Activated CD8-positive, alpha-beta memory T cell treated with anti-CD3 and anti-CD28 coated beads, Interleukin-2, amount 10 ng/mL, durations not matched to agents 7 days and 5 days (primary cell): ENCODE data around the gene LSAMP. TPM values are rescaled to one million over a fixed set of nuclear protein-coding genes. Genes with fewer than 3 reads are reported as not detected.

Experiments
- ATAC-seq: fragments of 150-1000 bp; cut with Tn5 transposase; one replicate; pipeline ENCODE4 v1.10.0; 2021; ENCODE audit warnings: moderate library complexity
- CTCF ChIA-PET: fragments of 350-600 bp; sonication (Branson Sonifier 250); formaldehyde crosslinking; loops from one replicate; lab custom pipeline; 2021; ENCODE audit warnings: antibody characterized with exemption; lab: Charles Lee
- DNase-seq: peaks from one replicate; pipeline ENCODE4 v3.0.0-alpha.2; 2020
- H3K27ac Mint-ChIP-seq: one replicate; pipeline ENCODE4 v1.8.0; 2021; ENCODE audit warnings: mild to moderate bottlenecking, mixed read lengths
- H3K27me3 Mint-ChIP-seq: one replicate; pipeline ENCODE4 v1.8.0; 2021; ENCODE audit warnings: mixed read lengths
- H3K36me3 Mint-ChIP-seq: one replicate; pipeline ENCODE4 v1.8.0; 2021; ENCODE audit warnings: mild to moderate bottlenecking, mixed read lengths
- H3K4me1 Mint-ChIP-seq: one replicate; pipeline ENCODE4 v1.8.0; 2021; ENCODE audit warnings: mixed read lengths
- H3K4me3 Mint-ChIP-seq: one replicate; pipeline ENCODE4 v1.8.0; 2021; ENCODE audit warnings: mild to moderate bottlenecking, moderate library complexity, mixed read lengths
- H3K9me3 Mint-ChIP-seq: one replicate; pipeline ENCODE4 v1.8.0; 2022; ENCODE audit warnings: low read depth, mixed read lengths
- total RNA-seq, 2 experiments: library from RNA; stranded (reverse); gene quantifications; one replicate each; pipeline ENCODE4 v1.2.3, GENCODE V29; 2021

LSAMP gene
- total RNA-seq, 2 experiments from 2014 or later, result not detected

DNA sequence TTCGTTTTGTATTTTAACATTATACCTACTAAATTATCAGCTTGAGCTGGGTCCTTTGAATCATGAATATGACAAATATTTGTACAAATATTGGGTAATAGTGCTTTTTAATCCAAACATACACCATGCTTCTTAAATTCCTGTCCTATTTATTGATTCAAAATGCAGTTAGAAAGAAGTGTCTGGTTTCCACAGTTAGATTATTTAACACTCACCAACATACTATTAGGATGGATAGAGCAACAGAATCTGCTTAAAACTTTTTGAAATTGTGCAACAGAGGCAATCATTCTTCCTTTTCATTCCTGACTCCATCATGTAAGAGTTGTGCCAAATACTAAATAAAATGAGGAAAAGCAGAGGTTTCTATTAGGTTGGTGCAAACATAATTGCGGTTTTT, 281.2 kb downstream of the LSAMP start:
- Mint-ChIP-seq H3K9me3 (no peaks in the 10 kb centered on the region), H3K27me3 (no peaks in the 10 kb centered on the region), H3K4me1 (no peaks in the 10 kb centered on the region), H3K27ac (no peak overlapping the region), H3K36me3 (no peaks in the 10 kb centered on the region), H3K4me3 (no peak overlapping the region)
- no peak for DNase-seq
- CTCF ChIA-PET, result no interaction called here
- no peak for ATAC-seq

DNA sequence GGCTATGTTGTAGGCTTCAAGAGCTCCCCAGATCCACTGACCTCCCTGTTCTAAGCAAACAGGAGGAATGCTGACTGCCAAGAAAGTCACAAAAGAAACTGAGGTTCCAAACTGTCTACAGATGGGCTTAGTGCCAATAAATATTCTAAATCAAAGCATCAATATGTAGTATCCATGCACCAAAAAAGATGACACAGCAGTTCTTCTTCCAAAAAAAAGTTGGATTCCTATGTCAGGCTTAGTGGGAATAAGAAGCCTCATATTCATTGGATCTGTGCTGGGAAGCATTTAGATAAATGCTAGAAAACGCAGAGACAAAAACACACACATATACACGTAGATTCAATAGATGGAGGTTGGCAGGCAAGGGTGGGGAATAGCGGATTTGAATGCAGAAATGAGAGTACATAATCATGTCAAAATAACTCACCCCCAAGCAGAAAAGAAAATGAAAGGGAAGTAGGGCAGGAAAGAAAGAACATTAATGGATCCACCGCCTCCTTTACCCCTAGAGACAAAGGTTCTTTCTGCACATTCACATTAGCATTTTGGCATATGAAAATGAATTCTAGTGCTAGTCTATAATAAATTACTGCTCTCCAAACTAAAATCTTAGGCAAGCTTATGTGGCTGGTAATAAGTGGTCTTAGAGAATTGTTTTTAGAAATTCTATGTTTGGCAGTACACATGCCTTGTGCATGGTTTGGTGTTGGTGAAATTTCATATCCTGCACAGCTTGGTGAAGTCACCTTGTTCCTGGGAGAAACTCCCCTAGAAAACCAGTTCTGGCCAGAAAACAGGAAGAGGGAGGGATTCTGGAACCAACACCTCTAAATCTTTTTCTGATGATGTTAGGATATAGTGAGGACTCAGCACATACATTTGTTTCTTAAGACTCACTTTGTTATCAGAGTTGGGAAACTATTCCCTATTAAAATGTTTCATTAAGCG, 283.4 kb downstream of the LSAMP start:
- CTCF ChIA-PET, result no interaction called here
- Mint-ChIP-seq H3K4me3 (no peak overlapping the region), H3K36me3 (no peaks in the 10 kb centered on the region), H3K27ac (no peak overlapping the region), H3K27me3 (no peaks in the 10 kb centered on the region), H3K4me1 (no peaks in the 10 kb centered on the region), H3K9me3 (no peaks in the 10 kb centered on the region)
- no peak for DNase-seq
- no peak for ATAC-seq

DNA sequence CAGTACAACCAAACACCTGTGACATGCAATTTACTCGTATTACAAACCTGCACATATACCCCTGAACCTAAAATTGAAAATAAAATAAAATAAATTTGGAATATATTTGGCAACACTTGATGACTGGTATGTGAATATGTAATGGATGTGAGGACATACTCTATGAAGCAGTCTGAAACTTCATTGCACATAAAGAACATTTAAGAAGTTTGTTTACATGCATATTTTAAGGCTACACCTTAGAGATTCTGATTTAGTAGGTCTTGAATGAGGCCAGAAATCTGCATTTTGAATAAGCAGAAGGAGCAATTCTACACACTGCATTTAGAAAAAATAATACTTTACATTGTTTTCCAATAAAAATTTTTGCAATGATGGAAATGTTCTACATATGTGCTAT, 284.7 kb downstream of the LSAMP start:
- no peak overlapping the region for H3K27ac Mint-ChIP-seq
- H3K36me3 Mint-ChIP-seq, result no peaks in the 10 kb centered on the region
- no peak for DNase-seq
- no peak for ATAC-seq
- CTCF ChIA-PET, result no interaction called here
- H3K4me1 Mint-ChIP-seq, result no peaks in the 10 kb centered on the region
- no peak overlapping the region for H3K4me3 Mint-ChIP-seq
- no peaks in the 10 kb centered on the region for H3K27me3 Mint-ChIP-seq
- no peaks in the 10 kb centered on the region for H3K9me3 Mint-ChIP-seq

GRCh38 chr3:116155841-116156240, 289.4 kb downstream of the LSAMP start:
- Mint-ChIP-seq H3K4me1 (no peaks in the 10 kb centered on the region), H3K36me3 (no peaks in the 10 kb centered on the region), H3K4me3 (no peak overlapping the region), H3K27ac (no peak overlapping the region), H3K9me3 (no peaks in the 10 kb centered on the region), H3K27me3 (no peaks in the 10 kb centered on the region)
- CTCF ChIA-PET, result no interaction called here
- DNase-seq (no peak), ATAC-seq (no peak)

DNA sequence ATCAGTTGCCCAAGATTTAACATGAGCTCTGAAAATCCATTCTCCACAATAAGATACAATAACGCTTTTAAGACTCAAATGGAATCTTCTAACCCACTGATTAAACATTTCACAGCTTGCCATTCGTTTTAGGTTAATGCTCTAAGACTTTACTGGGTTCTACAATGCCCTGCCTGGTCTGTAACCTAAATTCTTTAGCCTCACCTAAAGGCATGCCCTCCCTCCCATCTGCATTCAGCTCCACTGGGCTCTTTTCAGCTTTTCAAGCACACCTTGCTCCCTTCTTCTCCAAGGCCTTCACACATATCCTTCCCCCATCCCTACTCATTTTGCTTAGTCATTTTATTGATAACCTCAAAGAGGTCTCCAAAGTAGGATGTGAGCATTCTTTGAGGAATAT, 290.9 kb downstream of the LSAMP start:
- Mint-ChIP-seq H3K4me1 (no peaks in the 10 kb centered on the region), H3K27ac (no peak overlapping the region), H3K27me3 (no peaks in the 10 kb centered on the region), H3K4me3 (no peak overlapping the region), H3K36me3 (no peaks in the 10 kb centered on the region), H3K9me3 (no peaks in the 10 kb centered on the region)
- DNase-seq (no peak), ATAC-seq (no peak)
- CTCF ChIA-PET, result no interaction called here

DNA sequence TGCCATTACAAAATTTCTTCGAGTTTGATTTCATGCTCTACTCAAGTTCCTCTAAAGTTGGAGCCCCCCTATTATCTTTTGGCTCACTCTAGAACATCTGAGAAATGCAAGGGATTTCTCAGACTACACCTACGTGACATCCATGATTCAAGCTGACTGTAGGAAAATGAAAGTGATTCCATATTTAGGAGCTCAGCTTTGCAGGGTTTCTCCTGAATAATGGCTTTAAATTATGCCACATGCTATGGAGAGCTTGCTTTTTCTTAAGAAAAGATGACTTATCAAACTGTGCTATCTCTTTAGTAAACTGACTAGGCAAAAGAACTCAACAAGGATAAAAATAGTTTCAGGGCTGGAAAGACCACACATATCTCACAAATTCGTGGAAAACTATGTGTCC, 292.1 kb downstream of the LSAMP start:
- Mint-ChIP-seq H3K9me3 (no peaks in the 10 kb centered on the region), H3K27ac (no peak overlapping the region), H3K4me3 (no peak overlapping the region), H3K36me3 (no peaks in the 10 kb centered on the region), H3K27me3 (no peaks in the 10 kb centered on the region), H3K4me1 (no peaks in the 10 kb centered on the region)
- no peak for DNase-seq
- ATAC-seq, result no peak
- CTCF ChIA-PET, result no interaction called here

- Mint-ChIP-seq H3K4me3 (no peak overlapping the region), H3K36me3 (no peaks in the 10 kb centered on the region), H3K27me3 (no peaks in the 10 kb centered on the region), H3K27ac (no peak overlapping the region), H3K4me1 (no peaks in the 10 kb centered on the region), H3K9me3 (peaks cover 2% of the 10 kb centered on the region)
- CTCF ChIA-PET, result no interaction called here
- ATAC-seq (no peak), DNase-seq (no peak)
These were observed 294.6 kb downstream of the LSAMP start for GRCh38 chr3:116150655-116151167.

DNA sequence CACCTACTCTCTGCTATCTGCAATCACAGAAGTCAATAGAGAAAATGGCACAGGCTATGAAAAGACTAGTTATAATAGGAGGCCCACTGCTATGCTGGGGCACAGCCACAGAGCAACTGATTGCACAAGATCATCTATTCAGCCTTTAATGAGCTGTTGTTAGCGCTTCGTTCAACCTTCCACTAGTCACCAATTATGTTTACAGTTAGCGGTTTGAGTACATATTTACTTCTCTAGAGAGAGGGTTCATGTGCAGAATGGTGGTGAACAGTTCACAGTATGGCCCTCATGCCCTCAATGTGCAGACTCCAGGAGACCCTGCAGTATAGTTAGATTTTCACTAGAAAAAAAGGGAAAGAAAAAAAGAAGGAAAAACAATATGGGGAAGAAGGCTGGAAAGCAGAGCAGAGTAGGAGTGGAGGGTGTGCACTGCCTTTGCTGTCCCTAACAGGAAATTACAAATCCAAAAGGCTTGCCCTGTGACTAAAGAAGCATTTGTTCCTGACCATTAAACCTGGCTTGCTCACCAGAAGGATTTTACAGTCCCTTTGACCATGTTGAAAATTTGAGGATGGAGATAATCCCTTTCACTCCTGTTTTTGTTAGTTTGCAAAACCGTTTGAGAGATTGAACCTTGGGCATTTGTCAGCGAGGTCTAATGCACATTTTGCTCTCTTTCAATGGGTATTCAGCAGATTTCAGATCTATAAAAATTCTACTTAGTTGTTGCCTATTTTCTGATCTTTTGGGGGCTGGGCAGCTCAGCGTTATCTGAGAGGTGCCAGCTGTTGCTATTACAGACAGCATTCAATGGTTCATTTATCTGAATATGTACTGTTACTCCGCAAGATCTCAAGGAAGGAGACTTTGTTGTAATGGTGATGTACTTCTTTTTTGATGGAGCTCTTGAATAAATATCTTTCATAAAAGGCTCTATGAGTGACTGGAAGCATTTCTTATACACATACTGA, 296.1 kb downstream of the LSAMP start:
- Mint-ChIP-seq H3K36me3 (no peaks in the 10 kb centered on the region), H3K27ac (no peak overlapping the region), H3K4me1 (no peaks in the 10 kb centered on the region), H3K27me3 (no peaks in the 10 kb centered on the region), H3K4me3 (no peak overlapping the region), H3K9me3 (peaks cover 2% of the 10 kb centered on the region)
- DNase-seq, result no peak
- CTCF ChIA-PET, result interaction anchor here (0.6 kb wide), 1 partner anchor 18 kb away, joined by 4 read pairs; no protein-coding TSS in a partner anchor
- no peak for ATAC-seq

- DNase-seq, result no peak
- Mint-ChIP-seq H3K4me1 (no peaks in the 10 kb centered on the region), H3K36me3 (no peaks in the 10 kb centered on the region), H3K9me3 (peaks cover 2% of the 10 kb centered on the region), H3K27ac (no peak overlapping the region), H3K4me3 (no peak overlapping the region), H3K27me3 (no peaks in the 10 kb centered on the region)
- no peak for ATAC-seq
- CTCF ChIA-PET, result no interaction called here
These were observed 299.7 kb downstream of the LSAMP start for GRCh38 chr3:116145613-116146012.

DNA sequence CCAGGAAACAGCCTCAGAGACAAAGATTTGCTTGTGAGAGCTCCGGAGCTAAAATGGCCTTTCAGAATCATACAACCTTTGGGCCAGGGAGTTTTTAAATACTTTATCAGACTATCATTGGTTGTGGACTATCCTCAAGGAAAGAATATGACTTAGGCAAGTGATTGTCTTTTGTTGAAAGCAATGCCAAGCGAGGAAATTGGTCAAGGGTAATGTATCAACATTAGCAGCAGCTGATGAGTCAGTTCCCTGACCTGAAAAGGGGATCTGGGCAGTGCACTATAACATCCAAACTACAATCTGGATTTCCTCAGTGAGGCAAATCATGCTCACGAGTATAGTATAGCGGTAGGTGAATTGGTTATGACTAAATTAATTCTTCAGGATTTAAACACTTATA, 303.6 kb downstream of the LSAMP start:
- ATAC-seq, result no peak

GRCh38 chr3:116140100-116140689, 305.1 kb downstream of the LSAMP start:
- H3K27me3 Mint-ChIP-seq, result no peaks in the 10 kb centered on the region
- H3K4me3 Mint-ChIP-seq, result no peak overlapping the region
- no peaks in the 10 kb centered on the region for H3K4me1 Mint-ChIP-seq
- no peak overlapping the region for H3K27ac Mint-ChIP-seq
- ATAC-seq, result no peak
- no peak for DNase-seq
- CTCF ChIA-PET, result no interaction called here
- no peaks in the 10 kb centered on the region for H3K9me3 Mint-ChIP-seq
- no peaks in the 10 kb centered on the region for H3K36me3 Mint-ChIP-seq

More for the DNA sequence above, 303.6 kb downstream of the LSAMP start:
- CTCF ChIA-PET, result no interaction called here
- Mint-ChIP-seq H3K9me3 (peaks cover 2% of the 10 kb centered on the region), H3K27me3 (no peaks in the 10 kb centered on the region), H3K27ac (no peak overlapping the region), H3K4me3 (no peak overlapping the region), H3K4me1 (no peaks in the 10 kb centered on the region), H3K36me3 (no peaks in the 10 kb centered on the region)
- DNase-seq, result no peak

DNA sequence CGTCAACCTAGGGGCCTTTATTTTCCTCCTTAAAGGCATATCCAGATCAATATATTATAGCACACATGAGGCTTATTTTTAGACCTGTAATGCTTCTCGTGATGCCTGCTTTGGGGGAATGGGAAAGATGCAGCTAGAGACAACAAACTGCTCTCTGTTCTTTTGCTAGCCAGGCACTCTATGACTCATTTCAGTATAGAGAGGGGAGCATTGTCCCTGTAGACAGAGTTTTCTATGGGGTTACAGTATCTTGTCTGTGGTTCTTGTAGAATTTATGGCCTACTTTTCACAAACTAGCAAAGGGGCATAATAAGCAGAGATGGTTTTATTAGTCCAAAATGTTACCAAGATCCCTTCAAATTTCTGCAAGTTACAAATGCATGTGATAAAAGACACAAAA, 305.6 kb downstream of the LSAMP start:
- ATAC-seq, result no peak
- H3K27me3 Mint-ChIP-seq, result no peaks in the 10 kb centered on the region
- H3K9me3 Mint-ChIP-seq, result no peaks in the 10 kb centered on the region
- H3K36me3 Mint-ChIP-seq, result no peaks in the 10 kb centered on the region
- no peaks in the 10 kb centered on the region for H3K4me1 Mint-ChIP-seq
- CTCF ChIA-PET, result no interaction called here
- H3K27ac Mint-ChIP-seq, result no peak overlapping the region
- no peak overlapping the region for H3K4me3 Mint-ChIP-seq
- DNase-seq, result no peak

- H3K4me3 Mint-ChIP-seq, result no peak overlapping the region
- H3K9me3 Mint-ChIP-seq, result no peaks in the 10 kb centered on the region
- CTCF ChIA-PET, result no interaction called here
- no peaks in the 10 kb centered on the region for H3K36me3 Mint-ChIP-seq
- H3K4me1 Mint-ChIP-seq, result no peaks in the 10 kb centered on the region
- no peak overlapping the region for H3K27ac Mint-ChIP-seq
- DNase-seq (no peak), ATAC-seq (no peak)
- no peaks in the 10 kb centered on the region for H3K27me3 Mint-ChIP-seq
These were observed 309.7 kb downstream of the LSAMP start for GRCh38 chr3:116135457-116136085.
